Liver (tissue), 8 donors: ENCODE measurements around the gene CCR5AS.
A peak's percentile ranks its signal among the peaks of the same experiment; 100 is the strongest.
"Not testable (repeated sequence)": the region's sequence is repeated elsewhere in the genome, so short reads cannot be mapped to it uniquely, and the experiment has no call there.

Experiments used
- DNase-seq: peaks from one replicate; pipeline ENCODE4 v3.0.0-alpha.2; 2017; ENCODE audit warnings: low spot score
- H3K27ac ChIP-seq, 2 donors: one replicate each; pipeline ENCODE4 v1.7.0; 2013; ENCODE audit warnings: inconsistent platforms in 2 of 2, low read length in 2 of 2, control low read depth in 1 of 2, low read depth in 1 of 2, mild to moderate bottlenecking in 1 of 2
- H3K27me3 ChIP-seq, 4 donors: one replicate each; pipeline versions ENCODE4 v1.6.1 to v1.7.0; 2013; ENCODE audit warnings: low read length in 3 of 4, inconsistent platforms in 1 of 4, mild to moderate bottlenecking in 1 of 4, moderate library complexity in 1 of 4; ENCODE audit not compliant: control insufficient read depth in 4 of 4, insufficient read depth in 4 of 4
- H3K36me3 ChIP-seq, 4 donors: one replicate each; pipeline versions ENCODE4 v1.6.1 to v1.7.0; 2013; ENCODE audit warnings: low read length in 3 of 4, mild to moderate bottlenecking in 3 of 4, low read depth in 1 of 4, moderate library complexity in 1 of 4; ENCODE audit not compliant: control insufficient read depth in 4 of 4, insufficient read depth in 3 of 4
- H3K4me1 ChIP-seq, 4 donors: one replicate each; pipeline versions ENCODE4 v1.6.1 to v1.7.0; 2013; ENCODE audit warnings: low read length in 3 of 4, mild to moderate bottlenecking in 3 of 4, moderate library complexity in 1 of 4; ENCODE audit not compliant: control insufficient read depth in 4 of 4, insufficient read depth in 4 of 4
- H3K4me3 ChIP-seq, 3 donors: one replicate each; pipeline versions ENCODE4 v1.6.1 to v1.7.0; 2013; ENCODE audit warnings: low read length in 3 of 3, control low read depth in 1 of 3, low read depth in 1 of 3, mild to moderate bottlenecking in 1 of 3
- H3K9ac ChIP-seq, 2 donors: one replicate each; pipeline ENCODE4 v1.7.0; 2013; ENCODE audit warnings: low read length in 2 of 2, mild to moderate bottlenecking in 2 of 2, moderate library complexity in 2 of 2, control low read depth in 1 of 2, low read depth in 1 of 2
- H3K9me3 ChIP-seq, 4 donors: one replicate each; pipeline versions ENCODE4 v1.6.1 to v1.7.0; 2013; ENCODE audit warnings: low read length in 3 of 4; ENCODE audit not compliant: control insufficient read depth in 4 of 4
- CTCF ChIP-seq: fragments of 150-350 bp; IDR thresholded peaks from 2 replicates; pipeline ENCODE4 v1.5.1; 2017; ENCODE audit warnings: improper control_type of control experiment, low read depth, low read length; ENCODE audit not compliant: missing input control
- FOXA1 ChIP-seq: IDR thresholded peaks from 2 replicates; pipeline ENCODE4 v1.6.1; 2016; ENCODE audit warnings: antibody characterized with exemption
- HNF4A ChIP-seq, 2 donors: conservative IDR thresholded peaks; 2 replicates each; pipeline ENCODE4 v1.6.1; 2016; ENCODE audit warnings: antibody characterized with exemption in 2 of 2, mild to moderate bottlenecking in 2 of 2
- HNF4G ChIP-seq: IDR thresholded peaks from 2 replicates; pipeline ENCODE4 v1.6.1; 2016; ENCODE audit warnings: antibody characterized with exemption
- MAX ChIP-seq: IDR thresholded peaks from 2 replicates; pipeline ENCODE4 v1.6.1; 2016; ENCODE audit warnings: antibody characterized with exemption
- RAD21 ChIP-seq, 2 donors: IDR thresholded peaks; 2 replicates each; pipeline ENCODE4 v1.6.1; 2016; ENCODE audit warnings: antibody characterized with exemption in 2 of 2, mild to moderate bottlenecking in 2 of 2
- REST ChIP-seq: IDR thresholded peaks from 2 replicates; pipeline ENCODE4 v1.6.1; 2016; ENCODE audit warnings: antibody characterized with exemption, mild to moderate bottlenecking
- SP1 ChIP-seq: IDR thresholded peaks from 2 replicates; pipeline ENCODE4 v1.6.1; 2018; ENCODE audit warnings: antibody characterized with exemption, mild to moderate bottlenecking
- TAF1 ChIP-seq: conservative IDR thresholded peaks from 2 replicates; pipeline ENCODE4 v1.6.1; 2016; ENCODE audit warnings: antibody characterized with exemption, mild to moderate bottlenecking
- ZBTB33 ChIP-seq: IDR thresholded peaks from 2 replicates; pipeline ENCODE4 v1.6.1; 2016; ENCODE audit warnings: antibody characterized with exemption
- WGBS: extraction: QIAGEN DNeasy Blood & Tissue Kit; methylation state at CpG from one replicate; pipeline ENCODE4 v1.1.7; 2013; 5-methylcytosine and 5-hydroxymethylcytosine counted together
- donor health status: healthy.
- donor health status: healthy.
- donor health status: healthy.
- donor health status: healthy.
- donor health status: healthy.

CCR5AS gene

GRCh38 chr3:46427916-46428833, 21.3 kb upstream of the CCR5AS start:
- TF ChIP-seq REST, result no peak
- TF ChIP-seq HNF4G, result no peak
- no peak for TF ChIP-seq ZBTB33
- peak; percentile 31 for TF ChIP-seq SP1
- TF ChIP-seq TAF1, result no peak
- TF ChIP-seq CTCF, result peak; percentile 3
- no peak for TF ChIP-seq FOXA1
- no peak for TF ChIP-seq MAX
- TF ChIP-seq HNF4A (conservative IDR thresholded peaks at IDR 0.05), result peak; percentile 2 to 67
- TF ChIP-seq RAD21 (IDR thresholded peaks at IDR 0.05), result peak in 1 of 2 donors; percentile 5
- peaks cover 0 to 10% (median 8%) of the 10 kb centered on the region in 4 donors for H3K4me1 ChIP-seq
- H3K27ac ChIP-seq, result no peak overlapping the region
- no peak overlapping the region for H3K9ac ChIP-seq
- H3K36me3 ChIP-seq, result no peaks in the 10 kb centered on the region
- WGBS, result 60% methylated on average over 10 of the region's 10 CpGs
- H3K9me3 ChIP-seq, result no peaks in the 10 kb centered on the region
- no peak overlapping the region for H3K4me3 ChIP-seq
- DNase-seq, result no peak
- no peaks in the 10 kb centered on the region for H3K27me3 ChIP-seq

GRCh38 chr3:46427404-46427803, 20.5 kb upstream of the CCR5AS start:
- H3K9ac ChIP-seq, DNase-seq, H3K4me1 ChIP-seq, H3K9me3 ChIP-seq, H3K27me3 ChIP-seq, H3K4me3 ChIP-seq, H3K27ac ChIP-seq, H3K36me3 ChIP-seq: not testable (repeated sequence)
- 80% methylated on average over 8 of the region's 8 CpGs for WGBS
- TF ChIP-seq CTCF, result peak; percentile 9

GRCh38 chr3:46426476-46426875, 19.6 kb upstream of the CCR5AS start:
- DNase-seq, H3K9me3 ChIP-seq, H3K4me1 ChIP-seq, H3K9ac ChIP-seq, H3K27me3 ChIP-seq, H3K36me3 ChIP-seq, H3K27ac ChIP-seq, H3K4me3 ChIP-seq: not testable (repeated sequence)
- WGBS, result 68% methylated on average over 4 of the region's 4 CpGs
